DND-41 (cell line): ENCODE data around the gene DENND6B.

ENCODE experiments used
- ATAC-seq: fragments of 200-7000 bp; cut with Tn5 transposase; 3 replicates; pipeline ENCODE4 v1.9.1; 2021; ENCODE audit warnings: low read depth; ENCODE audit not compliant: insufficient read depth
- DNase-seq: peaks from one replicate; pipeline ENCODE4 v3.0.0-alpha.2; 2020
- H2AFZ ChIP-seq: 2 replicates; pipeline ENCODE4 v1.6.0; 2012; ENCODE audit warnings: low read depth, low read length
- H3K27ac ChIP-seq: 2 replicates; pipeline ENCODE4 v1.5.1; 2012; ENCODE audit warnings: low read length, inconsistent platforms
- H3K27me3 ChIP-seq: fragments of 200-600 bp; sonication (generic); 2 replicates; pipeline ENCODE4 v1.6.0; 2012; ENCODE audit warnings: low read length, mild to moderate bottlenecking, inconsistent platforms; ENCODE audit not compliant: insufficient read depth, poor library complexity
- H3K36me3 ChIP-seq: 2 replicates; pipeline ENCODE4 v1.5.1; 2012; ENCODE audit warnings: low read length, inconsistent platforms; ENCODE audit not compliant: insufficient read depth
- H3K4me1 ChIP-seq: 2 replicates; pipeline ENCODE4 v1.5.1; 2012; ENCODE audit warnings: mild to moderate bottlenecking, low read length; ENCODE audit not compliant: insufficient read depth
- H3K4me2 ChIP-seq: 2 replicates; pipeline ENCODE4 v1.6.0; 2012; ENCODE audit warnings: mild to moderate bottlenecking, moderate library complexity, low read length, inconsistent platforms; ENCODE audit not compliant: insufficient read depth
- H3K4me3 ChIP-seq, 2 experiments: fragments of 200-600 bp in 1 of 2; shearing (Covaris generic) in 1 of 2; 2 replicates each; pipeline ENCODE4 v1.5.1; 2012 to 2016; ENCODE audit warnings: inconsistent platforms in 2 of 2, low read length in 2 of 2, mild to moderate bottlenecking in 2 of 2, low read depth in 1 of 2, moderate library complexity in 1 of 2
- H3K79me2 ChIP-seq: 2 replicates; pipeline ENCODE4 v1.6.0; 2012; ENCODE audit warnings: low read length, inconsistent platforms; ENCODE audit not compliant: insufficient read depth
- H3K9ac ChIP-seq: 2 replicates; pipeline ENCODE4 v1.6.0; 2012; ENCODE audit warnings: low read depth, mild to moderate bottlenecking, inconsistent platforms, low read length, moderate library complexity
- H3K9me3 ChIP-seq: 2 replicates; pipeline ENCODE4 v1.5.1; 2012; ENCODE audit warnings: low read length, moderate library complexity, mild to moderate bottlenecking, inconsistent platforms; ENCODE audit not compliant: insufficient read depth, severe bottlenecking
- H4K20me1 ChIP-seq: 2 replicates; pipeline ENCODE4 v1.6.0; 2012; ENCODE audit warnings: low read length; ENCODE audit not compliant: insufficient read depth
- CTCF ChIP-seq: IDR thresholded peaks from 2 replicates; pipeline ENCODE4 v1.5.1; 2012; ENCODE audit warnings: borderline replicate concordance, low read length, moderate library complexity, mild to moderate bottlenecking; ENCODE audit not compliant: poor library complexity, severe bottlenecking; ENCODE audit errors: extremely low read depth
- EZH2 ChIP-seq: IDR thresholded peaks from 3 replicates; pipeline ENCODE4 v1.6.1; 2012; ENCODE audit warnings: borderline replicate concordance, low read depth, mild to moderate bottlenecking, moderate library complexity, low read length, inconsistent platforms; ENCODE audit not compliant: severe bottlenecking

DENND6B gene

GRCh38 chr22:50305923-50306566 is 20.8 kb downstream of the DENND6B start:
- H3K36me3 ChIP-seq: no peaks in the 10 kb centered on the region
- no peak overlapping the region; the same call in 1 of the 2 replicates for H3K9ac ChIP-seq
- peak overlapping the region; percentile 38 for H3K4me2 ChIP-seq
- peaks cover 15% of the 10 kb centered on the region for H3K4me1 ChIP-seq
- no peak for DNase-seq
- no peak overlapping the region for H2AFZ ChIP-seq
- H4K20me1 ChIP-seq: peaks cover 28% of the 10 kb centered on the region
- H3K79me2 ChIP-seq: no peaks in the 10 kb centered on the region
- no peak overlapping the region for H3K4me3 ChIP-seq
- ATAC-seq: no peak
- peaks cover 19% of the 10 kb centered on the region for H3K27me3 ChIP-seq
- H3K27ac ChIP-seq: no peak overlapping the region
- TF ChIP-seq CTCF: no peak
- no peak for TF ChIP-seq EZH2
- no peaks in the 10 kb centered on the region for H3K9me3 ChIP-seq

GRCh38 chr22:50305393-50305922 is 21.4 kb downstream of the DENND6B start:
- ATAC-seq (no peak), DNase-seq (no peak)
- H3K4me3 ChIP-seq: no peak overlapping the region
- H3K27me3 ChIP-seq: peaks cover 19% of the 10 kb centered on the region
- H3K27ac ChIP-seq: no peak overlapping the region
- peaks cover 15% of the 10 kb centered on the region for H3K4me1 ChIP-seq
- no peaks in the 10 kb centered on the region for H3K79me2 ChIP-seq
- no peaks in the 10 kb centered on the region for H3K36me3 ChIP-seq
- no peaks in the 10 kb centered on the region for H3K9me3 ChIP-seq
- H3K4me2 ChIP-seq: no peak overlapping the region
- peaks cover 26% of the 10 kb centered on the region for H4K20me1 ChIP-seq
- TF ChIP-seq CTCF (no peak), EZH2 (no peak)
- no peak overlapping the region for H3K9ac ChIP-seq
- H2AFZ ChIP-seq: no peak overlapping the region

GRCh38 chr22:50304528-50305392 is 22.1 kb downstream of the DENND6B start:
- Histone ChIP-seq H3K4me2 (no peak overlapping the region), H3K9me3 (no peaks in the 10 kb centered on the region), H3K27ac (no peak overlapping the region), H4K20me1 (peaks cover 26% of the 10 kb centered on the region), H2AFZ (no peak overlapping the region), H3K27me3 (peaks cover 19% of the 10 kb centered on the region), H3K4me1 (peaks cover 15% of the 10 kb centered on the region), H3K4me3 (no peak overlapping the region), H3K79me2 (no peaks in the 10 kb centered on the region), H3K9ac (no peak overlapping the region), H3K36me3 (no peaks in the 10 kb centered on the region)
- TF ChIP-seq EZH2 (no peak), CTCF (no peak)
- no peak for DNase-seq
- ATAC-seq: no peak
